Progenitor cell of endocrine pancreas (in vitro differentiated cells): Measurements from ENCODE around the gene FXYD7. TPM values are rescaled to one million over a fixed set of nuclear protein-coding genes. Genes with fewer than 3 reads are reported as not detected.

Experiments used
- DNase-seq: peaks from one replicate; pipeline ENCODE4 v3.0.0; 2021; ENCODE audit warnings: low spot score; ENCODE audit not compliant: unreplicated experiment
- H3K27ac Mint-ChIP-seq: 2 replicates; pipeline ENCODE4 v1.8.0; 2021; ENCODE audit warnings: mild to moderate bottlenecking, moderate library complexity, mixed read lengths
- H3K27me3 Mint-ChIP-seq: 2 replicates; pipeline ENCODE4 v1.8.0; 2021; ENCODE audit warnings: mixed read lengths
- H3K36me3 Mint-ChIP-seq: 2 replicates; pipeline ENCODE4 v1.8.0; 2022; ENCODE audit warnings: mixed read lengths; ENCODE audit not compliant: insufficient read depth
- H3K4me1 Mint-ChIP-seq: 2 replicates; pipeline ENCODE4 v1.8.0; 2021; ENCODE audit warnings: low read depth, mixed read lengths
- H3K4me3 Mint-ChIP-seq: 2 replicates; pipeline ENCODE4 v1.8.0; 2021; ENCODE audit warnings: low read depth, mild to moderate bottlenecking, moderate library complexity, mixed read lengths
- H3K9me3 Mint-ChIP-seq: 2 replicates; pipeline ENCODE4 v1.8.0; 2021; ENCODE audit warnings: low read depth, mixed read lengths
- CTCF ChIP-seq: fragments of 200-600 bp; sonication (generic); IDR thresholded peaks from one replicate; pipeline ENCODE4 v1.5.0; 2021; ENCODE audit warnings: antibody characterized with exemption, mild to moderate bottlenecking; ENCODE audit not compliant: unreplicated experiment
- total RNA-seq: library from RNA; stranded (reverse); gene quantifications from 2 replicates; pipeline ENCODE4 v1.2.1, GENCODE V29; 2021

Gene FXYD7
- total RNA-seq, 1 donor from 2014 or later: not detected

GRCh38 chr19:35153701-35154524, 10.9 kb downstream of the FXYD7 start:
- H3K27ac Mint-ChIP-seq: no peak overlapping the region
- peaks cover 15% of the 10 kb centered on the region for H3K4me1 Mint-ChIP-seq
- peak; percentile 41 for DNase-seq
- H3K36me3 Mint-ChIP-seq: no peaks in the 10 kb centered on the region
- H3K27me3 Mint-ChIP-seq: peaks cover 88% of the 10 kb centered on the region
- no peaks in the 10 kb centered on the region for H3K9me3 Mint-ChIP-seq
- peak overlapping the region; percentile 65 for H3K4me3 Mint-ChIP-seq
- TF ChIP-seq CTCF: peak; percentile 72

- Mint-ChIP-seq H3K9me3 (no peaks in the 10 kb centered on the region), H3K27me3 (peaks cover 89% of the 10 kb centered on the region), H3K27ac (no peak within 1 kb of the TSS), H3K36me3 (no peaks in the 10 kb centered on the region), H3K4me1 (peaks cover 15% of the 10 kb centered on the region), H3K4me3 (peak within 1 kb of the TSS; percentile 65)
- TF ChIP-seq CTCF: no peak
- DNase-seq: no peak
Observed at GRCh38 chr19:35154525-35155406, 11.7 kb downstream of the FXYD7 start, which contains the start of gene FXYD5. Gene FXYD5, plus strand, starts transcription at chr19:35154735. Its CDS starts 816 bp downstream, at chr19:35155551.

GRCh38 chr19:35155441-35155840, 12.4 kb downstream of the FXYD7 start:
- Mint-ChIP-seq H3K27me3 (peaks cover 85% of the 10 kb centered on the region), H3K4me3 (peak overlapping the region; percentile 65), H3K9me3 (no peaks in the 10 kb centered on the region), H3K4me1 (peaks cover 15% of the 10 kb centered on the region), H3K36me3 (no peaks in the 10 kb centered on the region), H3K27ac (no peak overlapping the region)
- DNase-seq: no peak
- no peak for TF ChIP-seq CTCF

- TF ChIP-seq CTCF: no peak
- no peaks in the 10 kb centered on the region for H3K9me3 Mint-ChIP-seq
Observed at GRCh38 chr19:35155981-35156672, 13.1 kb downstream of the FXYD7 start.

GRCh38 chr19:35156673-35157014, 13.6 kb downstream of the FXYD7 start:
- Mint-ChIP-seq H3K27ac (no peak overlapping the region), H3K9me3 (no peaks in the 10 kb centered on the region), H3K4me1 (peaks cover 15% of the 10 kb centered on the region), H3K4me3 (no peak overlapping the region), H3K36me3 (no peaks in the 10 kb centered on the region), H3K27me3 (peaks cover 73% of the 10 kb centered on the region)
- no peak for TF ChIP-seq CTCF
- no peak for DNase-seq

More at GRCh38 chr19:35155981-35156672, 13.1 kb downstream of the FXYD7 start:
- H3K36me3 Mint-ChIP-seq: no peaks in the 10 kb centered on the region
- H3K27ac Mint-ChIP-seq: no peak overlapping the region
- H3K4me1 Mint-ChIP-seq: peaks cover 15% of the 10 kb centered on the region
- H3K4me3 Mint-ChIP-seq: no peak overlapping the region
- no peak for DNase-seq
- peaks cover 78% of the 10 kb centered on the region for H3K27me3 Mint-ChIP-seq
